ENCODE results near the gene DBX1.

Gene DBX1

GRCh38 chr11:20125927-20126326, 34.3 kb downstream of the DBX1 start:
- no peak for DNase-seq (ENCODE audit: low read depth in 3 of 3)

GRCh38 chr11:20122131-20122530, 38.1 kb downstream of the DBX1 start:
- no peak for DNase-seq (ENCODE audit: low read depth in 3 of 3)

GRCh38 chr11:20120134-20120925, 39.9 kb downstream of the DBX1 start:
- no peak for DNase-seq (ENCODE audit: low read depth in 3 of 3)

GRCh38 chr11:20119315-20119714, 41.0 kb downstream of the DBX1 start:
- no peak for DNase-seq (ENCODE audit: low read depth in 3 of 3)

- DNase-seq (ENCODE audit: low read depth in 3 of 3): no peak
Measured at GRCh38 chr11:20118209-20118608, 42.1 kb downstream of the DBX1 start.

- no peak for DNase-seq (ENCODE audit: low read depth in 3 of 3)
Measured at GRCh38 chr11:20117291-20117690, 43.0 kb downstream of the DBX1 start.

GRCh38 chr11:20116825-20117224, 43.5 kb downstream of the DBX1 start:
- no peak for DNase-seq (ENCODE audit: low read depth in 3 of 3)

GRCh38 chr11:20114588-20114987, 45.7 kb downstream of the DBX1 start:
- no peak for DNase-seq (ENCODE audit: low read depth in 3 of 3)

- no peak for DNase-seq (ENCODE audit: low read depth in 3 of 3)
Measured at GRCh38 chr11:20113149-20113438, 47.2 kb downstream of the DBX1 start.

GRCh38 chr11:20112291-20113148, 47.8 kb downstream of the DBX1 start:
- no peak for DNase-seq (ENCODE audit: low read depth in 3 of 3)

GRCh38 chr11:20111871-20112270, 48.4 kb downstream of the DBX1 start:
- no peak for DNase-seq (ENCODE audit: low read depth in 3 of 3)

GRCh38 chr11:20110908-20111669, 49.2 kb downstream of the DBX1 start:
- no peak for DNase-seq (ENCODE audit: low read depth in 3 of 3)

- no peak for DNase-seq (ENCODE audit: low read depth in 3 of 3)
Measured at GRCh38 chr11:20109731-20110445, 50.4 kb downstream of the DBX1 start.
